PFSK-1 (cell line): ENCODE data around the gene FUT4.

Experiments
- FOXP2 ChIP-seq: optimal IDR thresholded peaks from 2 replicates; pipeline ENCODE3; 2011; ENCODE audit warnings: borderline replicate concordance, control low read depth, inconsistent platforms; ENCODE audit not compliant: insufficient read depth; ENCODE audit errors: extremely low read length, extremely low read depth
- POLR2AphosphoS5 ChIP-seq: IDR thresholded peaks from 2 replicates; pipeline ENCODE4 v1.6.1; 2012; ENCODE audit warnings: low read depth, mild to moderate bottlenecking, control low read depth, low read length, moderate library complexity
- REST ChIP-seq, 2 experiments: IDR thresholded peaks; 2 replicates each; pipeline versions ENCODE4 v1.6.1 to v1.8.0; 2011 to 2012; ENCODE audit warnings: low read depth in 2 of 2, low read length in 2 of 2, control low read depth in 1 of 2, inconsistent platforms in 1 of 2, mild to moderate bottlenecking in 1 of 2, moderate library complexity in 1 of 2; ENCODE audit not compliant: insufficient read depth in 1 of 2
- SIN3A ChIP-seq: IDR thresholded peaks from 2 replicates; pipeline ENCODE4 v1.6.1; 2012; ENCODE audit warnings: mild to moderate bottlenecking, low read length, moderate library complexity, borderline replicate concordance; ENCODE audit not compliant: insufficient read depth
- TAF1 ChIP-seq: IDR thresholded peaks from 2 replicates; pipeline ENCODE4 v1.6.1; 2012; ENCODE audit warnings: low read length, control low read depth, borderline replicate concordance; ENCODE audit not compliant: insufficient read depth

FUT4 gene

DNA sequence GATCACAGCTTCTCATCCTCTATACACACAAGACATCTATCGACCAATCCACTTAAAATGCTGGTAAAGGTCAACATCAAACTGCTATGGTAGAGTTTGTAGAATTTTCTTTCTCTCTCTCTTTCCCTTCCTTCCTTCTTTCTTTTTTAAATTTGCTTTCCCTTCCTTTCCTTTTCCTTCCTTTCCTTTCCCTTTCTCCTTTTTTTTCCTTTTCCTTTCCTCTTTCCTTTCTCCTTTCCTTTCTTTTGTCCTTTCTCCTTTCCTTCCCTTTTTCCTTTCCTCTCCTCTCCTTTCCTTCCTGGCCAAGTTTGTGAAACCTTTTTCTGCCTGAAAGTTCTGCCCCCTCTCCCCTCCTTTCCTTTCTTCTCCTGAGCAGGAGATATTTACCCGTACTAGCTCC is 28.3 kb upstream of the FUT4 start:
- no peak for TF ChIP-seq FOXP2
- TF ChIP-seq POLR2AphosphoS5: no peak
- no peak for TF ChIP-seq TAF1
- no peak for TF ChIP-seq REST (IDR thresholded peaks at IDR 0.05; ENCODE audit: insufficient read depth in 1 of 2, low read depth in 2 of 2, low read length in 2 of 2)
- no peak for TF ChIP-seq SIN3A

DNA sequence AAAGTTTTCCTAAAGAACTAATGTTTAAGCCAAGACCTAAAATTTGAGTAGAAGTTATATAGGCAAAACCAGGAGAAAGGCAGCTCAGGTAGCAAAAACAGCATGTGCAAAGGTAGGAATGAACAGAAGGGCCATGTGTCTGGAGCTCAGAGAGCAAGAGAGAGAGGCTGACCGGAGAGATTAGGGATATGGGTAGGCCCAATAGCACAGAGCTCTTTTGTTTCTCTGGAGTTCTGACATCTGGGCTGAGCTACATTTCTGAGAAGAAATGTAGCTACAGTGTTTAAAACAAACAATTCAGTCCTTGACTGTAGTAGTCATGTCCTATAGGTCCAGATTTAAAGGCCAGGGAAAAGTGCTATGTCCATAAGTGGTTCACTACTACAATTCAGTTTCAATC is 27.0 kb upstream of the FUT4 start:
- TF ChIP-seq POLR2AphosphoS5 (no peak), SIN3A (no peak)

DNA sequence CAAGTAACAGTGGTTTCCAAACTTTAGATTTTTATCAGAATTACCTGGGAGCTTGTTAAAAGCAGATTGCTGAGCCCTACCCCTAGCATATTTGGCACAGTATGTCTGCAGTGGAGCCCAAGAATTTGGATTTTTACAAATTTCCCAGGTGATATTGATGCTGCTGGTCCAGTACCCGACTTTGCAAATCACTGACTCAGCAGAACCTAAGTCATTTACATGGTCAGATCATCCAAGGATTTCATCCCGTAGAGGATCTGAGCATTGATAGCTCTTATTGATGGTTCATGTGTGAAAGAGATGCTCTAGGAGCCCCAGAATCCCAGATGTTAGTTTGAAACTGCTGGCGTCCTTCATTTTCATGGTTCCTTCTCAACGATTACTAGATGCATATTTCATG is 25.4 kb upstream of the FUT4 start:
- no peak for TF ChIP-seq FOXP2
- no peak for TF ChIP-seq TAF1
- no peak for TF ChIP-seq POLR2AphosphoS5
- TF ChIP-seq SIN3A: no peak
- TF ChIP-seq REST (IDR thresholded peaks at IDR 0.05; ENCODE audit: insufficient read depth in 1 of 2, low read depth in 2 of 2, low read length in 2 of 2): no peak

DNA sequence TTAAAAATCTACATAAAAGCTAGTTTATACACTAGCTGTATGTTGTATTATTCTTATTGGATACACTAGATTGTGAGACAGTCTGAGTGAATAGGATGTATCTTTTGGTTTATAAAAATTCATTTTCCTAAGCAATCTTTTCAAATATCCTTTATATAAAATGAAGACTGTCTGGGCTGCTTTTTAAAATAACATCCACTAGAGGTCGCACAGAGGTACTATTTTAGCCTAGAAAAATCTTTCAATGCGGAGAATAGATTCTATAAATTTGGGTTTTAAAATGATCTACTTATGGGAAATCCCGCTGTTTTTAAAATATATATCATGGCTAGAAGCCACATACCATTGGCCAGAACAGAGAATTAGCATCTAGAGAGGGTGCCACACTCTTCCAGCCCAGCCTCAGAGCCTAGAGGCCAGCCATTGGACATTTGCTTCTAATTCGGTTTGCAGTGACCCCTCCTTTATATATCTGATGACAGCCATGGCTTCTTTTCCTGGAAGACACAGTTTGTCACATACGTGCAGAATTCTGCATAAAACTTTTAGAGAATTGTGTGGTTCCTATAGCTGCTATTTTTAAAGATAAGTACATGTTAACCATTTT is 24.1 kb upstream of the FUT4 start:
- no peak for TF ChIP-seq SIN3A
- no peak for TF ChIP-seq FOXP2
- TF ChIP-seq TAF1: no peak
- TF ChIP-seq REST (IDR thresholded peaks at IDR 0.05; ENCODE audit: insufficient read depth in 1 of 2, low read depth in 2 of 2, low read length in 2 of 2): no peak
- TF ChIP-seq POLR2AphosphoS5: no peak

GRCh38 chr11:94521684-94522083 is 22.0 kb upstream of the FUT4 start:
- no peak for TF ChIP-seq SIN3A
- no peak for TF ChIP-seq FOXP2
- no peak for TF ChIP-seq POLR2AphosphoS5
- no peak for TF ChIP-seq TAF1
- no peak for TF ChIP-seq REST (IDR thresholded peaks at IDR 0.05; ENCODE audit: insufficient read depth in 1 of 2, low read depth in 2 of 2, low read length in 2 of 2)

- TF ChIP-seq SIN3A: no peak
- no peak for TF ChIP-seq FOXP2
- TF ChIP-seq REST (IDR thresholded peaks at IDR 0.05; ENCODE audit: insufficient read depth in 1 of 2, low read depth in 2 of 2, low read length in 2 of 2): no peak
- TF ChIP-seq POLR2AphosphoS5: no peak
- TF ChIP-seq TAF1: no peak
Observed at GRCh38 chr11:94524341-94524740, 19.4 kb upstream of the FUT4 start.
